Gastrocnemius medialis (tissue), 4 donors: ENCODE measurements around the gene C1orf116.

ENCODE experiments used
- CTCF ChIP-seq, 5 experiments: fragments of 450-650 bp in 3 of 5; fragments of 200-600 bp in 2 of 5; sonication (generic) in 2 of 5; IDR thresholded peaks in 4 of 5; conservative IDR thresholded peaks in 1 of 5; 1 replicate in 4 of 5; 2 replicates in 1 of 5; pipeline ENCODE4 v1.5.1; 2016 to 2019; ENCODE audit warnings: antibody characterized with exemption in 5 of 5, mild to moderate bottlenecking in 3 of 5, moderate library complexity in 3 of 5
- POLR2A ChIP-seq, 2 donors: fragments of 450-650 bp; IDR thresholded peaks; one replicate each; pipeline ENCODE4 v1.6.1; 2017; ENCODE audit warnings: antibody characterized with exemption in 2 of 2, mild to moderate bottlenecking in 2 of 2, moderate library complexity in 2 of 2

- TF ChIP-seq CTCF (IDR thresholded peaks at IDR 0.05 in 4 of 5, conservative IDR thresholded peaks at IDR 0.05 in 1 of 5) = no peak
- no peak for TF ChIP-seq POLR2A (IDR thresholded peaks at IDR 0.05)
Measured at GRCh38 chr1:207032528-207033017, at the start of gene C1orf116.
